Measurements from ENCODE around the gene SPO11. TPM values are rescaled to one million over a fixed set of nuclear protein-coding genes. Genes with fewer than 3 reads are reported as not detected.
"Not testable (repeated sequence)": the region's sequence is repeated elsewhere in the genome, so short reads cannot be mapped to it uniquely, and the experiment has no call there.

Gene SPO11
- total RNA-seq, 1 donor from 2014 or later, result not detected

- no peak overlapping the region for H3K4me3 ChIP-seq (ENCODE audit: low read length in 3 of 3)
- peaks cover 6 to 18% (median 13%) of the 10 kb centered on the region in 3 donors for H3K27me3 ChIP-seq (ENCODE audit: control insufficient read depth in 3 of 3, insufficient read depth in 3 of 3, low read length in 3 of 3)
- H3K27ac ChIP-seq (ENCODE audit: low read depth, low read length), result no peak overlapping the region
Observed at GRCh38 chr20:57330998-57331397, 1.4 kb downstream of the SPO11 start.

GRCh38 chr20:57332105-57333089, 2.8 kb downstream of the SPO11 start:
- Histone ChIP-seq H3K27me3 (ENCODE audit: control insufficient read depth in 3 of 3, insufficient read depth in 3 of 3, low read length in 3 of 3) (peaks cover 6 to 23% (median 13%) of the 10 kb centered on the region in 3 donors), H3K4me3 (ENCODE audit: low read length in 3 of 3) (no peak overlapping the region), H3K9me3 (ENCODE audit: control insufficient read depth in 3 of 3, low read length in 3 of 3) (no peaks in the 10 kb centered on the region), H3K9ac (ENCODE audit: low read depth in 1 of 3, low read length in 3 of 3) (no peak overlapping the region), H3K4me1 (ENCODE audit: control insufficient read depth in 3 of 3, insufficient read depth in 3 of 3, low read length in 3 of 3) (no peaks in the 10 kb centered on the region), H3K36me3 (ENCODE audit: control insufficient read depth in 3 of 3, insufficient read depth in 3 of 3, low read length in 3 of 3) (no peaks in the 10 kb centered on the region), H3K27ac (ENCODE audit: low read depth, low read length) (no peak overlapping the region)

More at GRCh38 chr20:57330998-57331397, 1.4 kb downstream of the SPO11 start:
- Histone ChIP-seq H3K9ac (ENCODE audit: low read depth in 1 of 3, low read length in 3 of 3) (no peak overlapping the region), H3K4me1 (ENCODE audit: control insufficient read depth in 3 of 3, insufficient read depth in 3 of 3, low read length in 3 of 3) (no peaks in the 10 kb centered on the region), H3K36me3 (ENCODE audit: control insufficient read depth in 3 of 3, insufficient read depth in 3 of 3, low read length in 3 of 3) (no peaks in the 10 kb centered on the region), H3K9me3 (ENCODE audit: control insufficient read depth in 3 of 3, low read length in 3 of 3) (no peaks in the 10 kb centered on the region)

GRCh38 chr20:57335392-57335791, 5.8 kb downstream of the SPO11 start:
- H3K9ac ChIP-seq (ENCODE audit: low read depth in 1 of 3, low read length in 3 of 3), result no peak overlapping the region
- no peak overlapping the region for H3K27ac ChIP-seq (ENCODE audit: low read depth, low read length)
- no peaks in the 10 kb centered on the region for H3K36me3 ChIP-seq (ENCODE audit: control insufficient read depth in 3 of 3, insufficient read depth in 3 of 3, low read length in 3 of 3)
- no peak overlapping the region for H3K4me3 ChIP-seq (ENCODE audit: low read length in 3 of 3)
- no peaks in the 10 kb centered on the region for H3K4me1 ChIP-seq (ENCODE audit: control insufficient read depth in 3 of 3, insufficient read depth in 3 of 3, low read length in 3 of 3)
- H3K9me3 ChIP-seq (ENCODE audit: control insufficient read depth in 3 of 3, low read length in 3 of 3), result no peaks in the 10 kb centered on the region
- H3K27me3 ChIP-seq (ENCODE audit: control insufficient read depth in 3 of 3, insufficient read depth in 3 of 3, low read length in 3 of 3), result peaks cover 11 to 20% (median 13%) of the 10 kb centered on the region in 3 donors

GRCh38 chr20:57341663-57342062, 12.1 kb downstream of the SPO11 start:
- Histone ChIP-seq H3K9ac (ENCODE audit: low read depth in 1 of 3, low read length in 3 of 3) (no peak overlapping the region), H3K9me3 (ENCODE audit: control insufficient read depth in 3 of 3, low read length in 3 of 3) (no peaks in the 10 kb centered on the region), H3K4me3 (ENCODE audit: low read length in 3 of 3) (no peak overlapping the region), H3K4me1 (ENCODE audit: control insufficient read depth in 3 of 3, insufficient read depth in 3 of 3, low read length in 3 of 3) (no peaks in the 10 kb centered on the region), H3K27me3 (ENCODE audit: control insufficient read depth in 3 of 3, insufficient read depth in 3 of 3, low read length in 3 of 3) (peaks cover 3 to 10% (median 6%) of the 10 kb centered on the region in 3 donors), H3K27ac (ENCODE audit: low read depth, low read length) (no peak overlapping the region), H3K36me3 (ENCODE audit: control insufficient read depth in 3 of 3, insufficient read depth in 3 of 3, low read length in 3 of 3) (no peaks in the 10 kb centered on the region)

GRCh38 chr20:57342829-57343228, 13.2 kb downstream of the SPO11 start:
- Histone ChIP-seq H3K9me3 (ENCODE audit: control insufficient read depth in 3 of 3, low read length in 3 of 3) (no peaks in the 10 kb centered on the region), H3K27me3 (ENCODE audit: control insufficient read depth in 3 of 3, insufficient read depth in 3 of 3, low read length in 3 of 3) (peaks cover 3 to 6% (median 5%) of the 10 kb centered on the region in 3 donors), H3K36me3 (ENCODE audit: control insufficient read depth in 3 of 3, insufficient read depth in 3 of 3, low read length in 3 of 3) (no peaks in the 10 kb centered on the region), H3K4me3 (ENCODE audit: low read length in 3 of 3) (no peak overlapping the region), H3K4me1 (ENCODE audit: control insufficient read depth in 3 of 3, insufficient read depth in 3 of 3, low read length in 3 of 3) (no peaks in the 10 kb centered on the region), H3K27ac (ENCODE audit: low read depth, low read length) (no peak overlapping the region), H3K9ac (ENCODE audit: low read depth in 1 of 3, low read length in 3 of 3) (no peak overlapping the region)

GRCh38 chr20:57346477-57346876, 16.9 kb downstream of the SPO11 start:
- Histone ChIP-seq H3K9me3 (ENCODE audit: control insufficient read depth in 3 of 3, low read length in 3 of 3) (no peaks in the 10 kb centered on the region), H3K27ac (ENCODE audit: low read depth, low read length) (no peak overlapping the region), H3K9ac (ENCODE audit: low read depth in 1 of 3, low read length in 3 of 3) (no peak overlapping the region), H3K4me1 (ENCODE audit: control insufficient read depth in 3 of 3, insufficient read depth in 3 of 3, low read length in 3 of 3) (peaks cover 1 to 2% (median 1%) of the 10 kb centered on the region in 3 donors), H3K4me3 (ENCODE audit: low read length in 3 of 3) (no peak overlapping the region), H3K36me3 (ENCODE audit: control insufficient read depth in 3 of 3, insufficient read depth in 3 of 3, low read length in 3 of 3) (no peaks in the 10 kb centered on the region), H3K27me3 (ENCODE audit: control insufficient read depth in 3 of 3, insufficient read depth in 3 of 3, low read length in 3 of 3) (peaks cover 0 to 5% (median 0%) of the 10 kb centered on the region in 3 donors)

- no peak overlapping the region for H3K4me3 ChIP-seq (ENCODE audit: low read length in 3 of 3)
- peaks cover 0 to 5% (median 0%) of the 10 kb centered on the region in 3 donors for H3K27me3 ChIP-seq (ENCODE audit: control insufficient read depth in 3 of 3, insufficient read depth in 3 of 3, low read length in 3 of 3)
- peaks cover 10 to 11% (median 10%) of the 10 kb centered on the region in 3 donors for H3K4me1 ChIP-seq (ENCODE audit: control insufficient read depth in 3 of 3, insufficient read depth in 3 of 3, low read length in 3 of 3)
- H3K36me3 ChIP-seq (ENCODE audit: control insufficient read depth in 3 of 3, insufficient read depth in 3 of 3, low read length in 3 of 3), result no peaks in the 10 kb centered on the region
- H3K27ac ChIP-seq (ENCODE audit: low read depth, low read length), result no peak overlapping the region
- no peaks in the 10 kb centered on the region for H3K9me3 ChIP-seq (ENCODE audit: control insufficient read depth in 3 of 3, low read length in 3 of 3)
- no peak overlapping the region for H3K9ac ChIP-seq (ENCODE audit: low read depth in 1 of 3, low read length in 3 of 3)
Observed at GRCh38 chr20:57347393-57347792, 17.8 kb downstream of the SPO11 start.

- H3K27ac ChIP-seq (ENCODE audit: low read depth, low read length); H3K27me3 ChIP-seq (ENCODE audit: control insufficient read depth in 3 of 3, insufficient read depth in 3 of 3, low read length in 3 of 3); H3K9me3 ChIP-seq (ENCODE audit: control insufficient read depth in 3 of 3, low read length in 3 of 3); H3K4me3 ChIP-seq (ENCODE audit: low read length in 3 of 3); H3K9ac ChIP-seq (ENCODE audit: low read depth in 1 of 3, low read length in 3 of 3); H3K36me3 ChIP-seq (ENCODE audit: control insufficient read depth in 3 of 3, insufficient read depth in 3 of 3, low read length in 3 of 3): not testable (repeated sequence)
- peaks cover 10 to 18% (median 15%) of the 10 kb centered on the region in 3 donors for H3K4me1 ChIP-seq (ENCODE audit: control insufficient read depth in 3 of 3, insufficient read depth in 3 of 3, low read length in 3 of 3)
Observed at GRCh38 chr20:57348200-57348921, 18.8 kb downstream of the SPO11 start.

- H3K9me3 ChIP-seq (ENCODE audit: control insufficient read depth in 3 of 3, low read length in 3 of 3); H3K4me3 ChIP-seq (ENCODE audit: low read length in 3 of 3); H3K9ac ChIP-seq (ENCODE audit: low read depth in 1 of 3, low read length in 3 of 3); H3K27me3 ChIP-seq (ENCODE audit: control insufficient read depth in 3 of 3, insufficient read depth in 3 of 3, low read length in 3 of 3); H3K27ac ChIP-seq (ENCODE audit: low read depth, low read length): not testable (repeated sequence)
- Histone ChIP-seq H3K4me1 (ENCODE audit: control insufficient read depth in 3 of 3, insufficient read depth in 3 of 3, low read length in 3 of 3) (peaks cover 10 to 18% (median 15%) of the 10 kb centered on the region in 3 donors), H3K36me3 (ENCODE audit: control insufficient read depth in 3 of 3, insufficient read depth in 3 of 3, low read length in 3 of 3) (peaks cover 1 to 15% (median 12%) of the 10 kb centered on the region in 3 donors)
Observed at GRCh38 chr20:57348922-57349574, 19.4 kb downstream of the SPO11 start.
